HepG2 (cell line): ENCODE measurements around the gene POLDIP3.

Source experiments
- ELF4 ChIP-seq: sonication (generic); formaldehyde crosslinking; IDR thresholded peaks from 2 replicates; pipeline ENCODE4 v1.5.0; 2020; ENCODE audit warnings: missing genetic modification reagents, mild to moderate bottlenecking, moderate library complexity, borderline replicate concordance
- NBN ChIP-seq: fragments of 450-650 bp; conservative IDR thresholded peaks from 2 replicates; pipeline ENCODE4 v1.6.1; 2017
- NCOA2 ChIP-seq: sonication (generic); formaldehyde crosslinking; IDR thresholded peaks from 2 replicates; pipeline ENCODE4 v1.8.0; 2022; ENCODE audit warnings: inconsistent platforms
- PLRG1 ChIP-seq: fragments of 450-650 bp; conservative IDR thresholded peaks from 2 replicates; pipeline ENCODE4 v1.6.1; 2016
- TAF1 ChIP-seq: sonication (generic); formaldehyde crosslinking; IDR thresholded peaks from 2 replicates; pipeline ENCODE4 v1.4.0; 2020; ENCODE audit warnings: missing genetic modification reagents
- TF ChIP-seq, protein P1 (sequence below): IDR thresholded peaks from 2 replicates; pipeline ENCODE4 v1.6.1; 2016; ENCODE audit warnings: low read depth, control low read depth
- TF ChIP-seq, protein P2 (sequence below): sonication (generic); formaldehyde crosslinking; IDR thresholded peaks from 2 replicates; pipeline ENCODE4 v1.5.0; 2020; ENCODE audit warnings: mild to moderate bottlenecking, missing genetic modification reagents, moderate library complexity

DNA sequence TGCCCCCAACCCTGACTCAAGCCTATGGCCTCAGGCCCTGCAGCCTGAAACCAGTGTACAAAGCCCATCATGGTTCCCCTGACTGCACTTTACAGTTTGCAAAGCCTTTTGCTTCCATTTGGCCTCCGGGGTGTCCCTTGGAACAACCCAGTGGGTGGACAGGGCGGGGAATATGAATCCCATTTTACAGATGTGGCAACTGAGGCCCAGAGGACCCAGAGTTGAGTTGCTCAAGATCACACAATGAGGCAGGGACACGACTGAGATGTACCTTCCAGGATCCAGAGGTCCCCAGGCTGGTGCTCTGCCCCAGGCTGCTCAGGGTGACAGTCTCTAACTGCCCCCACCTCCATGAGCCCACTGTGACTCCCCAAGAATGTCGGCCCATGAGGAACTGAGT, 5.4 kb upstream of the POLDIP3 start:
- TF ChIP-seq NCOA2 (CRISPR knock-in tag) (no peak), NBN (no peak), PLRG1 (no peak), TAF1 (CRISPR knock-in tag) (no peak), ELF4 (CRISPR knock-in tag) (no peak)
- TF ChIP-seq, protein P1, sequence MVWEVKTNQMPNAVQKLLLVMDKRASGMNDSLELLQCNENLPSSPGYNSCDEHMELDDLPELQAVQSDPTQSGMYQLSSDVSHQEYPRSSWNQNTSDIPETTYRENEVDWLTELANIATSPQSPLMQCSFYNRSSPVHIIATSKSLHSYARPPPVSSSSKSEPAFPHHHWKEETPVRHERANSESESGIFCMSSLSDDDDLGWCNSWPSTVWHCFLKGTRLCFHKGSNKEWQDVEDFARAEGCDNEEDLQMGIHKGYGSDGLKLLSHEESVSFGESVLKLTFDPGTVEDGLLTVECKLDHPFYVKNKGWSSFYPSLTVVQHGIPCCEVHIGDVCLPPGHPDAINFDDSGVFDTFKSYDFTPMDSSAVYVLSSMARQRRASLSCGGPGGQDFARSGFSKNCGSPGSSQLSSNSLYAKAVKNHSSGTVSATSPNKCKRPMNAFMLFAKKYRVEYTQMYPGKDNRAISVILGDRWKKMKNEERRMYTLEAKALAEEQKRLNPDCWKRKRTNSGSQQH (CRISPR knock-in tag): no peak
- TF ChIP-seq, protein P2, sequence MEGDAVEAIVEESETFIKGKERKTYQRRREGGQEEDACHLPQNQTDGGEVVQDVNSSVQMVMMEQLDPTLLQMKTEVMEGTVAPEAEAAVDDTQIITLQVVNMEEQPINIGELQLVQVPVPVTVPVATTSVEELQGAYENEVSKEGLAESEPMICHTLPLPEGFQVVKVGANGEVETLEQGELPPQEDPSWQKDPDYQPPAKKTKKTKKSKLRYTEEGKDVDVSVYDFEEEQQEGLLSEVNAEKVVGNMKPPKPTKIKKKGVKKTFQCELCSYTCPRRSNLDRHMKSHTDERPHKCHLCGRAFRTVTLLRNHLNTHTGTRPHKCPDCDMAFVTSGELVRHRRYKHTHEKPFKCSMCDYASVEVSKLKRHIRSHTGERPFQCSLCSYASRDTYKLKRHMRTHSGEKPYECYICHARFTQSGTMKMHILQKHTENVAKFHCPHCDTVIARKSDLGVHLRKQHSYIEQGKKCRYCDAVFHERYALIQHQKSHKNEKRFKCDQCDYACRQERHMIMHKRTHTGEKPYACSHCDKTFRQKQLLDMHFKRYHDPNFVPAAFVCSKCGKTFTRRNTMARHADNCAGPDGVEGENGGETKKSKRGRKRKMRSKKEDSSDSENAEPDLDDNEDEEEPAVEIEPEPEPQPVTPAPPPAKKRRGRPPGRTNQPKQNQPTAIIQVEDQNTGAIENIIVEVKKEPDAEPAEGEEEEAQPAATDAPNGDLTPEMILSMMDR (CRISPR knock-in tag): no peak
